ENCODE measurements around the gene EXT2. TPM values are rescaled to one million over a fixed set of nuclear protein-coding genes. Genes with fewer than 3 reads are reported as not detected.

The EXT2 gene
- total RNA-seq, 3 donors from 2014 or later, result 82.1 to 108 (median 96.9) TPM

- no peaks in the 10 kb centered on the region for H3K4me1 ChIP-seq
- no peaks in the 10 kb centered on the region for H3K27me3 ChIP-seq
- no peak for DNase-seq (ENCODE audit: low spot score in 2 of 2)
- H3K36me3 ChIP-seq, result no peaks in the 10 kb centered on the region
- no peaks in the 10 kb centered on the region for H3K9me3 ChIP-seq
- H3K4me3 ChIP-seq, result no peak overlapping the region
- no peak for TF ChIP-seq POLR2A (IDR thresholded peaks at IDR 0.05)
- TF ChIP-seq CTCF (IDR thresholded peaks at IDR 0.05), result no peak
- no peak for TF ChIP-seq POLR2AphosphoS5 (IDR thresholded peaks at IDR 0.05)
- intact Hi-C loops (cut with DNase I; ENCODE audit: low total_unique reads), result loop anchor here (10.0 kb wide), 1 partner anchor 249 kb away; no protein-coding TSS in a partner anchor
- H3K27ac ChIP-seq, result peak overlapping the region in 1 of 2 donors; percentile 9
Measured at GRCh38 chr11:44285756-44286155, 190.3 kb downstream of the EXT2 start.

GRCh38 chr11:44286268-44286880, 190.9 kb downstream of the EXT2 start:
- no peak for DNase-seq (ENCODE audit: low spot score in 2 of 2)
- Histone ChIP-seq H3K27me3 (no peaks in the 10 kb centered on the region), H3K4me3 (no peak overlapping the region), H3K36me3 (no peaks in the 10 kb centered on the region), H3K27ac (peak overlapping the region in 1 of 2 donors; percentile 9), H3K9me3 (no peaks in the 10 kb centered on the region), H3K4me1 (no peaks in the 10 kb centered on the region)
- TF ChIP-seq CTCF (IDR thresholded peaks at IDR 0.05) (peak; percentile 83 to 90 (median 87)), POLR2A (IDR thresholded peaks at IDR 0.05) (no peak)
- intact Hi-C loops (cut with DNase I; ENCODE audit: low total_unique reads), result loop anchor here (10.0 kb wide), 1 partner anchor 248 kb away; no protein-coding TSS in a partner anchor

GRCh38 chr11:44286911-44287310, 191.4 kb downstream of the EXT2 start:
- intact Hi-C loops (cut with DNase I; ENCODE audit: low total_unique reads), result loop anchor here (10.0 kb wide), 1 partner anchor 248 kb away; no protein-coding TSS in a partner anchor
- H3K9me3 ChIP-seq, result no peaks in the 10 kb centered on the region
- no peak for DNase-seq (ENCODE audit: low spot score in 2 of 2)
- H3K27ac ChIP-seq, result no peak overlapping the region
- no peak overlapping the region for H3K4me3 ChIP-seq
- no peaks in the 10 kb centered on the region for H3K36me3 ChIP-seq
- H3K27me3 ChIP-seq, result no peaks in the 10 kb centered on the region
- no peaks in the 10 kb centered on the region for H3K4me1 ChIP-seq
- TF ChIP-seq POLR2AphosphoS5 (IDR thresholded peaks at IDR 0.05) (no peak), CTCF (IDR thresholded peaks at IDR 0.05) (no peak), POLR2A (IDR thresholded peaks at IDR 0.05) (no peak)

- Histone ChIP-seq H3K36me3 (no peaks in the 10 kb centered on the region), H3K9me3 (no peaks in the 10 kb centered on the region), H3K27ac (peak overlapping the region in 1 of 2 donors; percentile 34), H3K4me3 (no peak overlapping the region), H3K27me3 (no peaks in the 10 kb centered on the region), H3K4me1 (no peaks in the 10 kb centered on the region)
- intact Hi-C loops (cut with DNase I; ENCODE audit: low total_unique reads), result loop anchor here (10.0 kb wide), 1 partner anchor 247 kb away; no protein-coding TSS in a partner anchor
- no peak for DNase-seq (ENCODE audit: low spot score in 2 of 2)
- TF ChIP-seq POLR2AphosphoS5 (IDR thresholded peaks at IDR 0.05) (no peak), POLR2A (IDR thresholded peaks at IDR 0.05) (no peak), CTCF (IDR thresholded peaks at IDR 0.05) (no peak)
Measured at GRCh38 chr11:44288133-44288526, 192.7 kb downstream of the EXT2 start.

GRCh38 chr11:44290208-44290607, 194.7 kb downstream of the EXT2 start:
- intact Hi-C loops (cut with DNase I; ENCODE audit: low total_unique reads), result no loop called here
- TF ChIP-seq POLR2AphosphoS5 (IDR thresholded peaks at IDR 0.05) (no peak), POLR2A (IDR thresholded peaks at IDR 0.05) (no peak), CTCF (IDR thresholded peaks at IDR 0.05) (no peak)
- DNase-seq (ENCODE audit: low spot score in 2 of 2), result no peak

More at GRCh38 chr11:44290208-44290607, 194.7 kb downstream of the EXT2 start:
- Histone ChIP-seq H3K27me3 (no peaks in the 10 kb centered on the region), H3K36me3 (no peaks in the 10 kb centered on the region), H3K4me1 (no peaks in the 10 kb centered on the region), H3K27ac (peak overlapping the region in 1 of 2 donors; percentile 30), H3K9me3 (no peaks in the 10 kb centered on the region), H3K4me3 (no peak overlapping the region)
